Measurements from ENCODE around the gene SLAMF6.
"Not testable (repeated sequence)": the region's sequence is repeated elsewhere in the genome, so short reads cannot be mapped to it uniquely, and the experiment has no call there.

SLAMF6 gene

GRCh38 chr1:160542303-160542945, 19.4 kb upstream of the SLAMF6 start:
- no peak for DNase-seq (ENCODE audit: low spot score)

GRCh38 chr1:160541622-160542302, 18.7 kb upstream of the SLAMF6 start:
- DNase-seq (ENCODE audit: low spot score): no peak

GRCh38 chr1:160540859-160541233, 17.8 kb upstream of the SLAMF6 start:
- no peak for DNase-seq (ENCODE audit: low spot score)

- no peak for DNase-seq (ENCODE audit: low spot score)
These were observed 17.2 kb upstream of the SLAMF6 start for GRCh38 chr1:160539990-160540858.

- DNase-seq (ENCODE audit: low spot score): no peak
These were observed 16.6 kb upstream of the SLAMF6 start for GRCh38 chr1:160539684-160539989.

- no peak for DNase-seq (ENCODE audit: low spot score)
These were observed 16.1 kb upstream of the SLAMF6 start for GRCh38 chr1:160538985-160539651.

GRCh38 chr1:160537714-160538665, 14.9 kb upstream of the SLAMF6 start:
- no peak for DNase-seq (ENCODE audit: low spot score)

GRCh38 chr1:160534823-160535605, 12.0 kb upstream of the SLAMF6 start:
- DNase-seq (ENCODE audit: low spot score): no peak

GRCh38 chr1:160532557-160532813, 9.4 kb upstream of the SLAMF6 start:
- not testable (repeated sequence) for DNase-seq (ENCODE audit: low spot score)

GRCh38 chr1:160531809-160532556, 8.9 kb upstream of the SLAMF6 start:
- not testable (repeated sequence) for DNase-seq (ENCODE audit: low spot score)

- DNase-seq (ENCODE audit: low spot score): not testable (repeated sequence)
These were observed 6.4 kb upstream of the SLAMF6 start for GRCh38 chr1:160529401-160529952.

- not testable (repeated sequence) for DNase-seq (ENCODE audit: low spot score)
These were observed 734 bp upstream of the SLAMF6 start for GRCh38 chr1:160523789-160524188.

GRCh38 chr1:160522136-160522535, 919 bp downstream of the SLAMF6 start:
- DNase-seq (ENCODE audit: low spot score): no peak

- DNase-seq (ENCODE audit: low spot score): no peak
These were observed 1.5 kb downstream of the SLAMF6 start for GRCh38 chr1:160521554-160521953.

- no peak for DNase-seq (ENCODE audit: low spot score)
These were observed 2.1 kb downstream of the SLAMF6 start for GRCh38 chr1:160520999-160521398.

GRCh38 chr1:160520582-160520981, 2.5 kb downstream of the SLAMF6 start:
- no peak for DNase-seq (ENCODE audit: low spot score)

- DNase-seq (ENCODE audit: low spot score): no peak
These were observed 3.2 kb downstream of the SLAMF6 start for GRCh38 chr1:160519642-160520435.

- DNase-seq (ENCODE audit: low spot score): not testable (repeated sequence)
These were observed 5.5 kb downstream of the SLAMF6 start for GRCh38 chr1:160517519-160517918.

GRCh38 chr1:160515908-160516307, 7.1 kb downstream of the SLAMF6 start:
- not testable (repeated sequence) for DNase-seq (ENCODE audit: low spot score)

All from GM03348 (cell line).